Endodermal cell (in vitro differentiated cells): ENCODE data around the gene PBX2. TPM values are rescaled to one million over a fixed set of nuclear protein-coding genes. Genes with fewer than 3 reads are reported as not detected.
A peak's percentile ranks its signal among the peaks of the same experiment; 100 is the strongest.

ENCODE experiments used
- DNase-seq: peaks from one replicate; pipeline ENCODE4 v3.0.0-alpha.2; 2017
- H3K27ac ChIP-seq: 2 replicates; pipeline ENCODE4 v1.5.1; 2013; ENCODE audit warnings: mild to moderate bottlenecking, low read depth, low read length, moderate library complexity
- H3K27me3 ChIP-seq: 2 replicates; pipeline ENCODE4 v1.6.1; 2013; ENCODE audit warnings: mild to moderate bottlenecking, low read length, moderate library complexity; ENCODE audit not compliant: insufficient read depth, control insufficient read depth, poor library complexity, severe bottlenecking
- H3K36me3 ChIP-seq: 2 replicates; pipeline ENCODE4 v1.7.0; 2013; ENCODE audit warnings: mild to moderate bottlenecking, low read length, moderate library complexity; ENCODE audit not compliant: control insufficient read depth, insufficient read depth
- H3K4me1 ChIP-seq: one replicate; pipeline ENCODE4 v1.7.0; 2013; ENCODE audit warnings: low read length; ENCODE audit not compliant: control insufficient read depth, insufficient read depth
- H3K4me3 ChIP-seq: 2 replicates; pipeline ENCODE4 v1.5.1; 2013; ENCODE audit warnings: mild to moderate bottlenecking, low read length, moderate library complexity
- H3K9ac ChIP-seq: 2 replicates; pipeline ENCODE4 v1.6.1; 2013; ENCODE audit warnings: mild to moderate bottlenecking, low read length, moderate library complexity; ENCODE audit not compliant: poor library complexity, severe bottlenecking; ENCODE audit errors: extremely low read depth
- H3K9me3 ChIP-seq: 2 replicates; pipeline ENCODE4 v1.6.1; 2013; ENCODE audit warnings: mild to moderate bottlenecking, low read length, moderate library complexity; ENCODE audit not compliant: control insufficient read depth
- H3K27ac Mint-ChIP-seq: 2 replicates; pipeline ENCODE4 v1.8.0; 2020; ENCODE audit warnings: mixed read lengths
- H3K27me3 Mint-ChIP-seq: 2 replicates; pipeline ENCODE4 v1.8.0; 2021; ENCODE audit warnings: mild to moderate bottlenecking, mixed read lengths; ENCODE audit not compliant: insufficient read depth
- H3K36me3 Mint-ChIP-seq: 2 replicates; pipeline ENCODE4 v1.8.0; 2020; ENCODE audit warnings: low read depth, mixed read lengths
- H3K4me1 Mint-ChIP-seq: 2 replicates; pipeline ENCODE4 v1.8.0; 2020; ENCODE audit warnings: mixed read lengths
- H3K4me3 Mint-ChIP-seq: 2 replicates; pipeline ENCODE4 v1.8.0; 2020; ENCODE audit warnings: mild to moderate bottlenecking, moderate library complexity, mixed read lengths
- H3K9me3 Mint-ChIP-seq: 2 replicates; pipeline ENCODE4 v1.8.0; 2020; ENCODE audit warnings: mild to moderate bottlenecking, mixed read lengths
- CTCF ChIP-seq: fragments of 200-600 bp; sonication (generic); conservative IDR thresholded peaks from 2 replicates; pipeline ENCODE4 v1.5.0; 2021; ENCODE audit warnings: antibody characterized with exemption, mild to moderate bottlenecking
- WGBS, 2 experiments: methylation state at CpG; one replicate each; pipeline versions ENCODE4 v1.1.5 to v1.1.7; 2013; ENCODE audit warnings: missing lambda C conversion rate in 2 of 2, mixed read lengths in 1 of 2; ENCODE audit not compliant: insufficient coverage in 1 of 2, insufficient read length in 1 of 2; 5-methylcytosine and 5-hydroxymethylcytosine counted together
- total RNA-seq, 2 donors: library from RNA; stranded (reverse); fragmentation: NEBNext Ultra II Directional in 1 of 2; extraction: Animal tissue kit (Norgen Biotek cat#: 25700) in 1 of 2; gene quantifications; 2 replicates in 1 of 2; 3 replicates in 1 of 2; pipeline ENCODE4 v1.2.1, GENCODE V29; 2021

PBX2 gene
- total RNA-seq, 2 donors from 2014 or later: 246 to 263 TPM

- Mint-ChIP-seq H3K36me3 (peaks cover 25% of the 10 kb centered on the region), H3K27ac (peak overlapping the region; percentile 82), H3K4me1 (peaks cover 46% of the 10 kb centered on the region), H3K9me3 (no peaks in the 10 kb centered on the region), H3K27me3 (no peaks in the 10 kb centered on the region), H3K4me3 (peak overlapping the region; percentile 78)
- H3K27ac ChIP-seq: no peak overlapping the region
- no peaks in the 10 kb centered on the region for H3K27me3 ChIP-seq
- peak overlapping the region; percentile 69 for H3K9ac ChIP-seq
- H3K4me3 ChIP-seq: peak overlapping the region; percentile 97
- H3K36me3 ChIP-seq: peaks cover 24% of the 10 kb centered on the region
- H3K4me1 ChIP-seq: no peaks in the 10 kb centered on the region
- no peaks in the 10 kb centered on the region for H3K9me3 ChIP-seq
- DNase-seq: no peak
- WGBS, 2 experiments: 8 to 10% methylated on average over 2 of the region's 2 CpGs
- no peak for TF ChIP-seq CTCF
These were observed 14.7 kb downstream of the PBX2 start for GRCh38 chr6:32175322-32175710.

- Mint-ChIP-seq H3K27ac (no peak overlapping the region), H3K36me3 (peaks cover 31% of the 10 kb centered on the region), H3K4me1 (peaks cover 51% of the 10 kb centered on the region), H3K9me3 (no peaks in the 10 kb centered on the region), H3K4me3 (peak overlapping the region; percentile 78), H3K27me3 (no peaks in the 10 kb centered on the region)
- Histone ChIP-seq H3K9ac (no peak overlapping the region), H3K4me1 (peaks cover 5% of the 10 kb centered on the region), H3K27ac (no peak overlapping the region), H3K36me3 (peaks cover 33% of the 10 kb centered on the region), H3K4me3 (peak overlapping the region; percentile 97), H3K27me3 (no peaks in the 10 kb centered on the region), H3K9me3 (no peaks in the 10 kb centered on the region)
- no peak for TF ChIP-seq CTCF
- no peak for DNase-seq
- WGBS, 2 experiments: 94 to 100% methylated on average over 1 of the region's 1 CpG
These were observed 15.6 kb downstream of the PBX2 start for GRCh38 chr6:32174416-32174815.

- H3K27ac Mint-ChIP-seq: peak overlapping the region; percentile 58
- H3K4me1 Mint-ChIP-seq: peaks cover 54% of the 10 kb centered on the region
- H3K9ac ChIP-seq: no peak overlapping the region
- no peaks in the 10 kb centered on the region for H3K27me3 ChIP-seq
- H3K9me3 Mint-ChIP-seq: no peaks in the 10 kb centered on the region
- no peak for DNase-seq
- H3K27me3 Mint-ChIP-seq: no peaks in the 10 kb centered on the region
- H3K27ac ChIP-seq: no peak overlapping the region
- H3K4me3 Mint-ChIP-seq: peak overlapping the region; percentile 78
- WGBS, 2 experiments: 86 to 94% methylated on average over 3 to 4 of the region's 4 CpGs
- H3K4me1 ChIP-seq: peaks cover 13% of the 10 kb centered on the region
- no peaks in the 10 kb centered on the region for H3K9me3 ChIP-seq
- no peak for TF ChIP-seq CTCF
- peaks cover 43% of the 10 kb centered on the region for H3K36me3 Mint-ChIP-seq
- peaks cover 45% of the 10 kb centered on the region for H3K36me3 ChIP-seq
- H3K4me3 ChIP-seq: peak overlapping the region; percentile 97
These were observed 16.8 kb downstream of the PBX2 start for GRCh38 chr6:32173051-32173727.
